Measurements from ENCODE around the gene SLX4IP. TPM values are rescaled to one million over a fixed set of nuclear protein-coding genes. Genes with fewer than 3 reads are reported as not detected.

The SLX4IP gene
- total and polyA plus RNA-seq, 2 of the 13 experiments (the other 11 are each of a cell fraction or from before 2014, with no cell fraction given): 3.6 to 7.3 TPM

DNA sequence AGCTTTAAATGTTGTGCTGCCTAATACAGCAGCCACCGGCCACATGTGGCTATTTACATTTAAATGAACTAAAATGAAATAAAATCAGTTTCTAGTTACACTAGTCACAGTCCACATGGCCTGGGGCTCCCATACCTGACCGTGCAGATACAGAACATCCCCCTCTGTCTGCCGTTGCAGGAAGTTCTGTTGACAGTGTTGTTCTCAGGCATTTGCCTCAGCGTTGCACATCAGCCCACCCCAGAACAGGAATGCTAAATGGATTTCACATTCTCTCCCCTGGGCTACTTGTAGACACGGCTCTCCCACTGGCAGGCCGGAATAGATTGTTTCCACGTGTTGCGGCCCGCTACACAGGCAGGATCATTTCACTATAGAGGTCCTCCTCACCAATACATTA, 212.4 kb downstream of the SLX4IP start (continued):
- TF ChIP-seq, protein P1, sequence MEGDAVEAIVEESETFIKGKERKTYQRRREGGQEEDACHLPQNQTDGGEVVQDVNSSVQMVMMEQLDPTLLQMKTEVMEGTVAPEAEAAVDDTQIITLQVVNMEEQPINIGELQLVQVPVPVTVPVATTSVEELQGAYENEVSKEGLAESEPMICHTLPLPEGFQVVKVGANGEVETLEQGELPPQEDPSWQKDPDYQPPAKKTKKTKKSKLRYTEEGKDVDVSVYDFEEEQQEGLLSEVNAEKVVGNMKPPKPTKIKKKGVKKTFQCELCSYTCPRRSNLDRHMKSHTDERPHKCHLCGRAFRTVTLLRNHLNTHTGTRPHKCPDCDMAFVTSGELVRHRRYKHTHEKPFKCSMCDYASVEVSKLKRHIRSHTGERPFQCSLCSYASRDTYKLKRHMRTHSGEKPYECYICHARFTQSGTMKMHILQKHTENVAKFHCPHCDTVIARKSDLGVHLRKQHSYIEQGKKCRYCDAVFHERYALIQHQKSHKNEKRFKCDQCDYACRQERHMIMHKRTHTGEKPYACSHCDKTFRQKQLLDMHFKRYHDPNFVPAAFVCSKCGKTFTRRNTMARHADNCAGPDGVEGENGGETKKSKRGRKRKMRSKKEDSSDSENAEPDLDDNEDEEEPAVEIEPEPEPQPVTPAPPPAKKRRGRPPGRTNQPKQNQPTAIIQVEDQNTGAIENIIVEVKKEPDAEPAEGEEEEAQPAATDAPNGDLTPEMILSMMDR (CRISPR knock-in tag; IDR thresholded peaks at IDR 0.05): peak; percentile 59
- TF ChIP-seq FOXO1 (CRISPR knock-in tag; IDR thresholded peaks at IDR 0.05) (no peak), KLF12 (CRISPR knock-in tag; IDR thresholded peaks at IDR 0.05; ENCODE audit: borderline replicate concordance) (no peak), ZNF33B (CRISPR knock-in tag; IDR thresholded peaks at IDR 0.05) (no peak), ZNF10 (CRISPR knock-in tag; IDR thresholded peaks at IDR 0.05; ENCODE audit: borderline replicate concordance, low read depth) (no peak), TMF1 (CRISPR knock-in tag; IDR thresholded peaks at IDR 0.05; ENCODE audit: low read depth) (no peak), HMGA1 (CRISPR knock-in tag; conservative IDR thresholded peaks at IDR 0.05) (no peak), ZNF335 (CRISPR knock-in tag; IDR thresholded peaks at IDR 0.05) (no peak), ZNF484 (CRISPR knock-in tag; IDR thresholded peaks at IDR 0.05; ENCODE audit: borderline replicate concordance, low read depth) (no peak), HDAC6 (IDR thresholded peaks at IDR 0.05; ENCODE audit: low read depth, low read length) (no peak), SMC3 (IDR thresholded peaks at IDR 0.05; ENCODE audit: low read length) (peak; percentile 82), RAD21 (CRISPR knock-in tag; IDR thresholded peaks at IDR 0.05) (0 out of 2 replicates have a peak, but pooled peaks have one; percentile 34), ZNF652 (CRISPR knock-in tag; IDR thresholded peaks at IDR 0.05; ENCODE audit: borderline replicate concordance, low read depth) (peak; percentile 29; the same call in 1 of the 2 replicates), STAG1 (CRISPR knock-in tag; IDR thresholded peaks at IDR 0.05) (peak; percentile 62), TEAD3 (CRISPR knock-in tag; optimal IDR thresholded peaks at IDR 0.05; ENCODE audit: borderline replicate concordance) (peak; percentile 6), ZSCAN20 (CRISPR knock-in tag; IDR thresholded peaks at IDR 0.05; ENCODE audit: borderline replicate concordance) (no peak), ZNF235 (CRISPR knock-in tag; IDR thresholded peaks at IDR 0.05; ENCODE audit: borderline replicate concordance) (no peak), ZNF350 (CRISPR knock-in tag; IDR thresholded peaks at IDR 0.05; ENCODE audit: borderline replicate concordance, low read depth) (no peak), ZFP90 (CRISPR knock-in tag; IDR thresholded peaks at IDR 0.05; ENCODE audit: borderline replicate concordance) (no peak)
- TF ChIP-seq, protein P2, sequence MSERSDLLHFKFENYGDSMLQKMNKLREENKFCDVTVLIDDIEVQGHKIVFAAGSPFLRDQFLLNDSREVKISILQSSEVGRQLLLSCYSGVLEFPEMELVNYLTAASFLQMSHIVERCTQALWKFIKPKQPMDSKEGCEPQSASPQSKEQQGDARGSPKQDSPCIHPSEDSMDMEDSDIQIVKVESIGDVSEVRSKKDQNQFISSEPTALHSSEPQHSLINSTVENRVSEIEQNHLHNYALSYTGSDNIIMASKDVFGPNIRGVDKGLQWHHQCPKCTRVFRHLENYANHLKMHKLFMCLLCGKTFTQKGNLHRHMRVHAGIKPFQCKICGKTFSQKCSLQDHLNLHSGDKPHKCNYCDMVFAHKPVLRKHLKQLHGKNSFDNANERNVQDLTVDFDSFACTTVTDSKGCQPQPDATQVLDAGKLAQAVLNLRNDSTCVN (CRISPR knock-in tag; IDR thresholded peaks at IDR 0.05; ENCODE audit: borderline replicate concordance): no peak
- TF ChIP-seq, protein P3, sequence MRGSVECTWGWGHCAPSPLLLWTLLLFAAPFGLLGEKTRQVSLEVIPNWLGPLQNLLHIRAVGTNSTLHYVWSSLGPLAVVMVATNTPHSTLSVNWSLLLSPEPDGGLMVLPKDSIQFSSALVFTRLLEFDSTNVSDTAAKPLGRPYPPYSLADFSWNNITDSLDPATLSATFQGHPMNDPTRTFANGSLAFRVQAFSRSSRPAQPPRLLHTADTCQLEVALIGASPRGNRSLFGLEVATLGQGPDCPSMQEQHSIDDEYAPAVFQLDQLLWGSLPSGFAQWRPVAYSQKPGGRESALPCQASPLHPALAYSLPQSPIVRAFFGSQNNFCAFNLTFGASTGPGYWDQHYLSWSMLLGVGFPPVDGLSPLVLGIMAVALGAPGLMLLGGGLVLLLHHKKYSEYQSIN (CRISPR knock-in tag; IDR thresholded peaks at IDR 0.05; ENCODE audit: borderline replicate concordance): no peak
- TF ChIP-seq, protein P4, sequence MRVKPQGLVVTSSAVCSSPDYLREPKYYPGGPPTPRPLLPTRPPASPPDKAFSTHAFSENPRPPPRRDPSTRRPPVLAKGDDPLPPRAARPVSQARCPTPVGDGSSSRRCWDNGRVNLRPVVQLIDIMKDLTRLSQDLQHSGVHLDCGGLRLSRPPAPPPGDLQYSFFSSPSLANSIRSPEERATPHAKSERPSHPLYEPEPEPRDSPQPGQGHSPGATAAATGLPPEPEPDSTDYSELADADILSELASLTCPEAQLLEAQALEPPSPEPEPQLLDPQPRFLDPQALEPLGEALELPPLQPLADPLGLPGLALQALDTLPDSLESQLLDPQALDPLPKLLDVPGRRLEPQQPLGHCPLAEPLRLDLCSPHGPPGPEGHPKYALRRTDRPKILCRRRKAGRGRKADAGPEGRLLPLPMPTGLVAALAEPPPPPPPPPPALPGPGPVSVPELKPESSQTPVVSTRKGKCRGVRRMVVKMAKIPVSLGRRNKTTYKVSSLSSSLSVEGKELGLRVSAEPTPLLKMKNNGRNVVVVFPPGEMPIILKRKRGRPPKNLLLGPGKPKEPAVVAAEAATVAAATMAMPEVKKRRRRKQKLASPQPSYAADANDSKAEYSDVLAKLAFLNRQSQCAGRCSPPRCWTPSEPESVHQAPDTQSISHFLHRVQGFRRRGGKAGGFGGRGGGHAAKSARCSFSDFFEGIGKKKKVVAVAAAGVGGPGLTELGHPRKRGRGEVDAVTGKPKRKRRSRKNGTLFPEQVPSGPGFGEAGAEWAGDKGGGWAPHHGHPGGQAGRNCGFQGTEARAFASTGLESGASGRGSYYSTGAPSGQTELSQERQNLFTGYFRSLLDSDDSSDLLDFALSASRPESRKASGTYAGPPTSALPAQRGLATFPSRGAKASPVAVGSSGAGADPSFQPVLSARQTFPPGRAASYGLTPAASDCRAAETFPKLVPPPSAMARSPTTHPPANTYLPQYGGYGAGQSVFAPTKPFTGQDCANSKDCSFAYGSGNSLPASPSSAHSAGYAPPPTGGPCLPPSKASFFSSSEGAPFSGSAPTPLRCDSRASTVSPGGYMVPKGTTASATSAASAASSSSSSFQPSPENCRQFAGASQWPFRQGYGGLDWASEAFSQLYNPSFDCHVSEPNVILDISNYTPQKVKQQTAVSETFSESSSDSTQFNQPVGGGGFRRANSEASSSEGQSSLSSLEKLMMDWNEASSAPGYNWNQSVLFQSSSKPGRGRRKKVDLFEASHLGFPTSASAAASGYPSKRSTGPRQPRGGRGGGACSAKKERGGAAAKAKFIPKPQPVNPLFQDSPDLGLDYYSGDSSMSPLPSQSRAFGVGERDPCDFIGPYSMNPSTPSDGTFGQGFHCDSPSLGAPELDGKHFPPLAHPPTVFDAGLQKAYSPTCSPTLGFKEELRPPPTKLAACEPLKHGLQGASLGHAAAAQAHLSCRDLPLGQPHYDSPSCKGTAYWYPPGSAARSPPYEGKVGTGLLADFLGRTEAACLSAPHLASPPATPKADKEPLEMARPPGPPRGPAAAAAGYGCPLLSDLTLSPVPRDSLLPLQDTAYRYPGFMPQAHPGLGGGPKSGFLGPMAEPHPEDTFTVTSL (CRISPR knock-in tag; IDR thresholded peaks at IDR 0.05; ENCODE audit: borderline replicate concordance): no peak
